LoVo (cell line): ENCODE results near the gene MYO15A.

Experiments used
- DNase-seq: peaks from one replicate; pipeline ENCODE4 v3.0.0-alpha.2; 2016; ENCODE audit warnings: low spot score

Gene MYO15A

GRCh38 chr17:18101828-18102227 is 6.7 kb upstream of the MYO15A start:
- DNase-seq = no peak

DNA sequence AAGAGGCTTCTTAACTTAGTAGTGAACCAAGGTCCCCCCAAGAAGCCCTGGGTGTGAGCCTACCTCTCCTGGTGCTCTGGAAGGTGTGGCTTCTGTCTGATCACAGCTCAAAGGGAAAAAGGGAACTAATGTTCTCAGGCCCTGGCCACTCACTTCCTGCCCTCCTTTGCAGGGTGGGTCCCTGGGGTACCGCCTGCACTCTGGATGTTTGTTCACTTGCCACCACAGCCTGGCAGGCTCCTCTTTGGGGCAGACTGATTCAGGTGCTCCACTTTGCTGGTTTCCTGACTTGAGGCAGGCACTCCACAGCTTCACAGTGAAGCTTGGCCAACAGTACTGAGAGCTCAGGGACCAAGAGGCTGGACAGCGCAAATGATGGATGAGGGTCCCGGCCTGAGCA is 5.9 kb upstream of the MYO15A start:
- DNase-seq = no peak

GRCh38 chr17:18105027-18105426 is 3.5 kb upstream of the MYO15A start:
- no peak for DNase-seq

DNA sequence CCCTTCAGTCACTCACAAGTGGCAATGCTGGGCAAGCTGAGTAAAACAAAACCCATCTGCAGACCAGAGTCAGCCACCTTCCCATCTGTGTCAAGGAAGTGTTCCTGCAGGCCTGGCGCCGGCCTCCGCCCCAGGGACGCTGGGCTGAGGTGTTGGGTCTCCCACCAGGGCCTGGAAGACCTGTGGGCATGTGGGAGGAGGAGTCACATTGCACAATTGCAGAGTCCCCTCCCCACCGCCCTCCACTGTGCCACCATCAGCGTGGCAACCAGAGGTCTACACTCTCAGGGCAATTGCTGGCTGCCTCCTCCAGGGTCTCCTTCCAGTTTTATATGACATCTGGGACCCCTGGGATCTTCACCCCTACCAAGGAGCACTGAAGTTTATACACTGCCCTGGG is 3.0 kb upstream of the MYO15A start:
- no peak for DNase-seq

GRCh38 chr17:18106211-18106610 is 2.3 kb upstream of the MYO15A start:
- DNase-seq = no peak

DNA sequence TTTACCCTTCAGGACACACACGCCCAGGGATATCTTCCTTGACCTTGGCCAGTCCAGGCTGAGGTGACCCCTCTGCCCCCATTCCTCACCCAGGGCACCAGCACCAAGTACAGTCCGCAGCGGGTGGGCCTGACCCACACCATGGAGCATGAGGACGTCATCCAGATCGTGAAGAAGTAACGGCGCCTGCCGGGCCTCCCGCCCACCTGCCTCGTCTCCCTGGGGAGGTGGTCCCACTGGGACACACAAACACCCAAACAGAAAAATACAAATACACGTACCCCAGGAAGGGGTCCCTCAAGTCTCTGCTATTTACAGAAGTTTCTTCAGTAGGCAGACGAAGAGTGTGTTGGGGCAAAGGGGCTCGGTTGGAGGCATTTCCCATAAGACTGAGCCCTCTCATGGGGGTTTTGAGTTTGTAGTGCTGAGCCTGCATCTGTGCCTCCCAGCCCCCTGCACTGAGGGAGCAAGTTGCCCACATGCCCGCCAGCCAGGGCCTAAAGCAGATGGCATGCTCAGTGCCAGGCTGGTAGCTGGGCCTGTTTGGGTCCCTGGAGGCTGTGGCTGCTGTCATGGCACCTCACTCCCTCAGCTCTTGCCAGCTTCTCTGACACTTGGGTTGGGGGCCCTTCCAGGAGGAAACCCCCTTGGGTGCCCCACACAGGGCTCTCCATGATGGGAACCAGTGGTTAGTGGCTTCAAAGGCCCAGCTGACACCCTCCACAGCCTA is 1.3 kb upstream of the MYO15A start:
- no peak for DNase-seq

DNA sequence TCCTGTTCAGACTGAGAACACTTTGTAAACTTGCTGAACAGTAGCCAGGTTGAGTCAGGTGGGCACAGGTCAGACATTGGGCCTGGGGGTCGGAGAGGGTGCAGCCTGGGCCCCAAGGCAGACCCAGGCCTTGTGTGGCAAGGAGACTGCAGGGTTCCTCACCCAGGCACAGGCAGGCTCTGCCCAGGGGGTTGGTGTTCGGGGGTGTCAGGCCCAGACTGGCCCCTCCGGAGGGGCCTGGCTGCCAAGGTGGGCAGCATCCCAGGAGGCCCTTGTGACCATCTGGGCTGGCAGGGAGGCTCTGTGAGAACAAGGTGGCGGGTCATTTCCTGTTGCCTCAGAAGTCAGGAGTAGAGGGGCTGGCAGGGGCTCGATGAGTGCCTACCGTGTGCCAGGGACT is 585 bp upstream of the MYO15A start:
- no peak for DNase-seq

DNA sequence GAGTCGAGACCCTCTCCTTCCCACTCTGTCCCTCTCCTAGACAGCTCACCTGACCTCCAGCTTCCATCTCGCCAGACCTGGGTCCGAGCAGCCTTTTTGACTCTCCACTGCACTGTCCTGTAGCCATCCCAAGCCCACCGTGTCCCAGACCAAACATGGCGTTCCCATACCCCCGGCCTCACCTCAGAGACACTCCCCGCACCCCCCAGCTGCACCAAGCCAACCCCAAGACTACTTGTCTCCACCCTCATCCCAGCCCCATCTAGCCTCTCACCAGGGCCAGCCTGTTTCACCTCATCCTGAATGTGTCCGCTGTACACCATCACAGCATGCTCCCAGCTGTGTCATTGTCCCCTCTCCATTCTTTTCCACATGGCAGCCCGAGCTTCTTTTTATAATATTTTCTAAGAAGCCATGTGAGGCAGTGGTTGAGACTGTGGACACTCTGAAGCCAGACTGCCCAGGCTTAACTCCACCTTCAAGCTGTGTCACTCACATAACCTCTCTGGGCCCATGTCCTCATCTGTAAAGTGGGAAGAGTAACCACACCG is 1.5 kb downstream of the MYO15A start:
- DNase-seq = no peak

GRCh38 chr17:18110636-18111145 is 2.1 kb downstream of the MYO15A start:
- no peak for DNase-seq

- no peak for DNase-seq
These were observed 2.9 kb downstream of the MYO15A start for GRCh38 chr17:18111330-18111971.

DNA sequence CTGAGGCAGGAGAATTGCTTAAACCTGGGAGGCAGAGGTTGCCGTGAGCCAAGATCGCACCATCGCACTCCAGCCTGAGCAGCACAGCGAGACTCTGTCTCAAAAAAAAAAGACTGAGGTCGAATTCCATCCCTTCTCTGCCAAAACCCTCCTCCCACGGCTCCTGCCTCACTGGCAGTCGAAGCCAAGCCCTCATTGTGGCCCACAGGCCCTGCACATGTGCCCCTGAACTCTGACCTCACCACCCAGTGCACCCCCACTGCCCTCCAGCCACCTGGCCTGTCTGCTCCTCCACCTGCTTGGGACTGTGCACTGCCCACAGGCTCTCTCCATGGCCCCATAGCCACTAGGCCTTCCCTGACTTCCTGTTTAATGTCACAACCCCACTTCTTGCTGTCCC is 7.0 kb downstream of the MYO15A start:
- DNase-seq = no peak

DNA sequence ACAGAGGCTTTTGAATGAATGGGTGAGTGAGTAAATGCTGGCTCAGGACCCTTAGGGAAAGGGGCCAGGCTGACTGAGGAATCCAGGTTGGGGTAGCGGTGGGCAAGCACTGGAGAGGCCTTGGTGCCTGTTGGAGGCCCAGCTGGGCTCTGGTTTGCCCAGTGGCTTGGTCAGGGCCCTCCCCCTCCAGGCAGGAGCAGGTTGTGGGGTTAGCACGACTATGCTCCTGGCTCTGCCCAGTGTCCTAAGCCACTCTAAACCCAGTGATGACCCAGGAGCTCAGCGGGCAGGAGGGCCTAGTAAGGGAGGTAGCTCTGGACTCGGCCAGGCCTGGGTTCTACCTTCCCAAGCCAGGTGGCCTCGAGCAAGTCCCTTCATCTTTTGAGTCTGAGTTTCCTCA is 7.5 kb downstream of the MYO15A start:
- DNase-seq = no peak

- no peak for DNase-seq
These were observed 9.0 kb downstream of the MYO15A start for GRCh38 chr17:18117533-18117932.

- DNase-seq = no peak
These were observed 9.7 kb downstream of the MYO15A start for GRCh38 chr17:18117982-18118975.

- DNase-seq = no peak
These were observed 10.7 kb downstream of the MYO15A start for GRCh38 chr17:18119166-18119745.

DNA sequence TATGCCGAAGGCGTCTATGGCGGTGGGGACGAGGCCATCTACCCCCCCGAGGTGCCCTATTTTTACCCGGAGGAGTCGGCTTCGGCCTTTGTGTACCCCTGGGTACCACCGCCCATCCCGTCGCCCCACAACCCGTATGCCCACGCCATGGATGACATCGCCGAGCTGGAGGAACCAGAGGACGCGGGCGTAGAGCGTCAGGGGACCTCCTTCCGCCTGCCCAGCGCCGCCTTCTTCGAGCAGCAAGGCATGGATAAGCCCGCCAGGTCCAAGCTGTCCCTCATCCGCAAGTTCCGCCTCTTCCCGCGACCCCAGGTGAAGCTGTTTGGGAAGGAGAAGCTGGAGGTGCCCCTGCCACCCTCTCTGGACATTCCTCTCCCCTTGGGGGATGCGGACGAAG is 11.4 kb downstream of the MYO15A start:
- DNase-seq = no peak

- no peak for DNase-seq
These were observed 12.0 kb downstream of the MYO15A start for GRCh38 chr17:18120461-18121017.

DNA sequence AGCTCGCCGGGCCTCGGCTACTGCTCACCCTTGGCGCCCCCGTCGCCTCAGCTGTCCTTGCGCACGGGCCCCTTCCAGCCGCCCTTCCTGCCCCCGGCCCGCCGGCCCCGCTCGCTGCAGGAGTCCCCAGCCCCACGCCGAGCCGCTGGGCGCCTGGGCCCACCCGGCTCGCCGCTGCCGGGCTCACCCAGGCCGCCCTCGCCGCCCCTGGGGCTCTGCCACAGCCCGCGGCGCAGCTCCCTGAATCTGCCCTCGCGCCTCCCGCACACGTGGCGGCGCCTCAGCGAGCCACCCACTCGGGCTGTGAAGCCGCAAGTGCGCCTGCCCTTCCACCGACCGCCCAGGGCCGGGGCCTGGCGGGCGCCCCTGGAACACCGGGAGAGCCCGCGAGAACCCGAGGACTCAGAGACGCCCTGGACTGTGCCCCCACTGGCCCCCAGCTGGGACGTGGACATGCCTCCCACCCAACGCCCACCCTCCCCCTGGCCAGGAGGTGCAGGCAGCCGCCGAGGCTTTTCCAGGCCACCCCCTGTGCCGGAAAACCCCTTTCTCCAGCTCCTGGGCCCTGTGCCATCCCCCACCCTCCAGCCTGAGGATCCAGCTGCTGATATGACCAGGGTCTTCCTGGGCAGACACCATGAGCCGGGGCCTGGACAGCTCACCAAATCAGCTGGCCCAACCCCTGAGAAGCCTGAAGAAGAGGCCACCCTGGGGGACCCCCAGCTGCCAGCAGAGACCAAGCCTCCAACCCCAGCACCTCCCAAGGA is 12.8 kb downstream of the MYO15A start:
- DNase-seq = no peak

DNA sequence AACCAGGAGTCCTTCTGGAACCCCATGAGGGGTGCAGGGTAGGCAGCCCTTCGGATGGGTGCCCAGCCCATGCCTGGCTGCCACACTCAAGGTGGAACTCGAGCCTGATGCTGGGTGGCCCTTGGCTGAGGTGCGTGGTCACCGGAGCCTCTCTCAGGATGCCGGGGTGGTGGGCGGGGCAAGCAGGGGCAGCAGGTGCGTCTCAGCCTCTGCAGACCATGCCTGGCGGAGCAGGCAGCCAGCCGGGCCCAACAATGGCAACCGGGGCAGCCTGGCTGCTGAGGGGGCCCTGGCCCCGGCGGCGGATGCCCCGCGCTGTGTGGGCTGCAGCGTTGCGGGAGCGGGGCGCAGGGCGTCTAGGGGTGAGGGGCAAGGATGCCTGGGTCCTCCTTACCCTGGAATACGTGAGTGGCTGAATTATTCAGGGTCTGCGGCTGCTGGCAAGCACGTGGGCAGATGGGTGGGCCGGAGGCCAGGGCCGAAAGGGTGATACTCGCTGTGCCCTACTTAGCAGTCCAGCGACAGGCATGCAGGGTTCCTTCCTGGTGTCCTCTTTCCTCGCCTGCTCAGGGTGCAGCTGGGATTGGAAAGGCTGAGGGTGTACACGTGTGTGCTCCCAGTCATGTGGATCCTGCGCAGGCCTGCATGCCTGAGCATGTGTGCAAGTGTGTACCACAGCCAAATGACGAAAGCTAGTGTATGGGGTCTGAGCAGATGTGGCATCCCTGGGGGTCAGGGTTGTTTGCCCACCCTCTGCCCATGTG is 14.6 kb downstream of the MYO15A start:
- DNase-seq = no peak
